HG03196 (cell line): ENCODE results near the gene RHO.
"Not testable (repeated sequence)": the region's sequence is repeated elsewhere in the genome, so short reads cannot be mapped to it uniquely, and the experiment has no call there.

Source experiments
- ATAC-seq: cut with Tn5 transposase; IDR thresholded peaks from one replicate; pipeline ENCODE4 v1.9.1; 2021; ENCODE audit not compliant: unreplicated experiment

The RHO gene

DNA sequence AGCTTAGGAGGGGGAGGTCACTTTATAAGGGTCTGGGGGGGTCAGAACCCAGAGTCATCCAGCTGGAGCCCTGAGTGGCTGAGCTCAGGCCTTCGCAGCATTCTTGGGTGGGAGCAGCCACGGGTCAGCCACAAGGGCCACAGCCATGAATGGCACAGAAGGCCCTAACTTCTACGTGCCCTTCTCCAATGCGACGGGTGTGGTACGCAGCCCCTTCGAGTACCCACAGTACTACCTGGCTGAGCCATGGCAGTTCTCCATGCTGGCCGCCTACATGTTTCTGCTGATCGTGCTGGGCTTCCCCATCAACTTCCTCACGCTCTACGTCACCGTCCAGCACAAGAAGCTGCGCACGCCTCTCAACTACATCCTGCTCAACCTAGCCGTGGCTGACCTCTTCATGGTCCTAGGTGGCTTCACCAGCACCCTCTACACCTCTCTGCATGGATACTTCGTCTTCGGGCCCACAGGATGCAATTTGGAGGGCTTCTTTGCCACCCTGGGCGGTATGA is at the start of gene RHO:
Gene RHO, plus strand, starts transcription at position 51 of the 512 bp plus-strand sequence. Its CDS starts 95 bp downstream, at position 146.
- no peak for ATAC-seq

DNA sequence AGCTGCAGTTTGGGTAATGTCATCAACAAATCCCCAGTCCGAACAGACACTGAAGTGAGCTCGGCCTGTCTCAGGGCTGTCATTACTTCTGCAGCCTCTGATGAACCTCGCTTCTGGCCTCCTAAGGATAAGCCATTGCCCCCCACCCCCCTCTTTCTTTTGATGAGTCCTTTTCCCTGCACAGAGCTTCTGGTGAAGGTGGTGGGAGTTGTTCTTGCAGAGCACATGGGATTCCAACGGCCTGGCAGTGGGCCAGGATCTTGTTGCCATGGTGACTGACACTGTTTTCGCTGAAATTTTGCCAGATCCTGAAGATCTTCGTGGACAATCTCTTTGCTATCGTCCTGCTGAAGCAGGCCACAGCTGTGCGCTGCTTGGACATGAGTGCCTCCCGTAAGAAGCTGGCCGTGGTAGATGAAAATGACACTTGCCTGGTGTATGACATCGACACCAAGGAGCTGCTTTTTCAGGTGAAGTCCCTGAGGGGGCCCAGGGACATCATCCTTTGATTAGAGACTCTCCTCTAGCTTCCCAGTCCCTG is 47.1 kb upstream of the RHO start:
- ATAC-seq: not testable (repeated sequence)

GRCh38 chr3:129481766-129482332 is 46.6 kb upstream of the RHO start:
- ATAC-seq: no peak

DNA sequence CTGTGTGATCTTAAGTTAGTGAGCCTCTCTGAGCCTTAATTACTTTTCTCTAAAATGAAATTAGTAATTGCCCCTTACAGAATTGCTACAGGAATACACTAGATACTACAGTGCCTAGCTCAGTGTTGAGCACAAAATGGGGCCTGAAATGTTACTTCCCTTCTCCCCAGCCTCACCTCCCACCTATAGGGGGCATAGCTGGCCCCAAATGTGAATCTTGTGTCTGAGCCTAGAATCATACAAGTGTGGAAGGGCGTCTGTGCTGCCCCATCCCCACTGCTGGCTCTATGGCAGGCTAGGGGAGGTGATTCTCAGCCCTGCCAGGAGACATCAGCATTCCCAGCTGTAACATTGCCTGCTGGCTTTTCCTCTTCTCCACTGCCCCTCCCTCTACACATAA is 45.7 kb upstream of the RHO start:
- ATAC-seq: no peak

DNA sequence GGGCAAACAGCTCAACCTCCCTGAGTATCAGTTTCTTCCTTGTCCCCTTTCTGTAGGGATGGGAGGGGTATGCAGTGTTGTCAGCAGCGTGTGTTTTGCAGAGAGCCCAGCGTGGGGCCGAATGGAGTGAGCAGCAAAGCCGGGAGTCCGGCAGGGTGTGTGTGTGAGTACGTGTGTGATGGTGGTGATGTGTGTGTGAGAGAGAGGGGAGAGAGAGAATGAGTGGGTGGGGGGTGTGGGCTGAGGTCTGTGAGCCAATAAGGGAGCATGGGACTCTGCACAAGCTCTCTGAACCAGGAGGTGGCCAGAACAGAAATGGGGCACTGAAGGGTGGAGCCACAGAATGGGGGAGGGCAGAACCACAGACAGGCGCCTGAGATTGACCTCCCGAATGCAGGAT is 44.6 kb upstream of the RHO start:
- no peak for ATAC-seq

GRCh38 chr3:129485146-129485545 is 43.3 kb upstream of the RHO start:
- ATAC-seq: not testable (repeated sequence)

DNA sequence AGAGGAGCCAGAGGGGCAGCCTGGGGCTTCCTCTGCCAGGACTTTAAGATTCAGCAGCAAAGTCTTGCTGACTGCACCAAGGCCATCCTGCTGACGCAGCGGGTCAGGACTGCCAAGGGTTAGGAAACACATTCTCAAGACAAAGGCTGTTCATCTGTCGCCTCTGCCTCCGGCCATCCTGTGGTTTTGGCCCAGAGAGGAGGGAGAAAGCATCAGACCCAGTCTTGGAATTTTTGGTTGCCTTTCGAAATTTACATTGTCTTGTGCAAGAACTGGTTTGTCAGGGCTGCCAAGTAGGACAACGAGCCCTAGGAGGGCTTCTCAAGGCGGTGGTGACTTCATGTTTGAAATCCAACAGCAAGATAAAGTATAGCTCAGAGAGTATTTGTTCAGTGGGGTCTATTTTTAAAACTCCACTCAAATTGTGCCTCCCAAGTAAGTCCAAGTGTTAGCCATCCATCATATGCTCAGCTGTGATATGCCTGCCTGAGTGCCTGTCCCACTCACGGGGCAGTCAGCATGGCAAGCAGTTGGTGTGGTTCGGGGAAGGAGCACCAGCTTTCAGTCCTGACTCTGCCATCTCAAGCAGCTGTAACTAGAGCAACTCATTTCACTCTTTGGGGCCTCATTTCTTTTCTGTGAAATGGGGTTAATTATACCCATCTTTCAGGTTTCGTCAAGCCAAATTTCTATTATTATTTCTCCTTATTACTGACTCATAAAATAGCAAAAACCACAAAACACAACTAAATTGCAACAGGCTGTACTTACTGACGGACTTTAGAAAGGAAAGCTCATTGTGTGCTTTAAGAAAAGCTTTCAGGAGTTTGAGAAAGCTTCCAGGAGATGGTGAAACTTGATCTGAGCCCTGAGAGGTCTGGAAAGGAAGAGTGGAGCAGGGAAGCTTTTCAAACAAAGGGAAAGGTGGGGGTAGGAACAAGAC is 42.4 kb upstream of the RHO start:
- ATAC-seq: no peak

GRCh38 chr3:129486664-129487035 is 41.8 kb upstream of the RHO start:
- no peak for ATAC-seq

DNA sequence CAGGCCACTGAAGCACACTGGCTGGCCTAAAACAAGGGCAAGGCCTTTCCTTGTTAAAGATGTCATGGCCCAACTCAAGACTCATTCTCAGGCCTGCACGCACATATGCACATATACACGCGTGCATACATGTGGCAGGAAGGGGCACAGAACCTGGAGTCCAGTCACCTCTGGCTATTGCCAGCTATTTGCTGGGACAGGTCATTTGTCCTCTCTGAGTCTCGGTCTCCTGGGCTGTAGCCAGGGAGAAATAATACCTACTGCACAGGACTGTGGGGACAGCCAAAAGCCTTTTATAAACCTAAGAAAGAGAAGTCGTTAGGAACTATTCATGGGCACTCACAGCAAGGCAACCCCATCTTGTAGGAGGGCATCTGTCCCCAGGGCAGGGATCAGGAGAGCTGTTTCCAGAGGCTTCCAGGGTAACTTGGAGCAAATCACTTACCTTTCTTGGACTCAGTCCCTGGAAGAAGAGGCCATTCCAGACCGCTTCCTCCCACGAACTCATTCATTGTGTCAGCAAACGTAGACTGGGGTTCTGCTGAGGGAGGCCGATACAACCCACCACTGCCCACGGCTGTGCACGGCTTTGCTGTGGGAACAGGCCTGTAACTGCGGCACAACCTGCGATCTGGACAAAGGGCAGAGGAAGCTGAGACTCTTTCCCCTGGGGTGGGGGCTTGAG is 41.1 kb upstream of the RHO start:
- no peak for ATAC-seq

GRCh38 chr3:129487868-129488335 is 40.5 kb upstream of the RHO start:
- not testable (repeated sequence) for ATAC-seq

DNA sequence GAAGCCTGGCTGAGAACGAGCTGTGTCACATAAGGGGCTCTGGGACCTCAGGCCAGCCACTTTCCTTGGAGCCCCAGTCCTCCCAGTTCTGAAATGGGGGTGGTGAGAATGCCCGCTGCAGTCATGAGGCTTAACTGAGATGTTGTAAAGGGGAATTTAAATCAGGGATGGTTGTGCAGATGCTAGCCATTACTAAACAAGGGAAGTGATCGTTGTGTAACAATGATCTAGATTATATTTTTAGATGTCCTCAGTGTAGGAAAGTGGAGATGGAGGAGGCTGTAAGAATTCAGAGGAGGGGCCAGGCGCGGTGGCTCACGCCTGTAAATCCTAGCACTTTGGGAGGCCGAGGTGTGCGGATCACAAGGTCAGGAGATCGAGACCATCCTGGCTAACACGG is 39.2 kb upstream of the RHO start:
- not testable (repeated sequence) for ATAC-seq

DNA sequence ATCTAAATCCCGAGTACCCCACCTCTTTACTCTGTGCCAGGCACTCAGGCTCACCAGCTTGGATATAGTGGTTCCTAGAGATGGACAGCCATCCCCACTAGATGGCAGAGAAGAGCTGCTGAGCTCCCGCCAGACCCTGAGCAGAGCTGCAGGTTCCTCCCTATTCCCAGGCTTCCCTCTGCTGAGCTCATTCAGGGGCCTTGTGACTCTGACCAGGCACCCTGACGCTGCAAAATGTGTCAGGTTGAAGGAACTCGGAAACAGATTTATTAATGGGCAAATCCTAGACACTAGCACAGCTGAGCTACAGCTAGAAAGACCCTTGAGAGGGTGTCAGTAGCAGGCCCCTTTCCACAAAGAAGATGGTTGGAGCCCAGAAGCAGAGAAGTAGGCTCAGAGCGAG is 38.2 kb upstream of the RHO start:
- peak; percentile 64 for ATAC-seq

GRCh38 chr3:129491077-129491476 is 37.4 kb upstream of the RHO start:
- not testable (repeated sequence) for ATAC-seq

DNA sequence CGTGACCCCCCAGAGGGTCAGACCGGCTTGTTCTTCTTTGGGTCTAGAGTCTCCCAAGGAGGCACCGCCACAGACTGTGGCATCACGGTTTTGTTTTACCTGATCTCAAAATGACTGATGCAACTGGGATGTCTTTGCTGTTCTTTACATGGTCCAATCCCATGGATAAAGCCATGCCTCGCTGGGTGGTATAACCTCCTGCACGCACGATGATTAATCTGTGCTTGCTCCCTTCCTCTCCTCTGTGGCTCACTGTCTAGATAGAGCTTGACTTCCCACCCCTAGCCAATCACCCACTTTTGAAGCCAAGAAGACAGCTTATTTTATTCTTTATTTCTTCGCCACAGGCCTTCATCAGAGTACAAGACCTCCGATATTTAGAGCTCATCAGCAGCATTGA is 36.6 kb upstream of the RHO start:
- no peak for ATAC-seq

DNA sequence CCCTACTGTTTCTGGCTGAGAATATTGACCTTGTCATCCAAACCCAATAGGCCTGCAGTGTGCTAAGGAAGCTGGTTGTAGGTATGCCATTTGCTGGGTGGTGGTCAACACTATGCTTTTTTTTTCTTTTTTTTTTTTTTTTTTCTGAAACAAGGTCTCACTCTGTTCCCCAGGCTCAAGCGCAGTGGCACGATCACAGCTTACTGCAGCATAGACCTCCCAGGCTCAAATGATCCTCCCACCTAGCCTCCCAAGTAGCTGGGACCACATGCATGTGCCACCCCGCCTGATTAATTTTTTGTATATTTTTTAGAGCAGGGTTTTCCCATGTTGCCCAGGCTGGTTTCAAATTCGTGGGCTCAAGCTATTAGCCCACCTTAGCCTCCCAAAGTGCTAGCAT is 35.7 kb upstream of the RHO start:
- no peak for ATAC-seq

DNA sequence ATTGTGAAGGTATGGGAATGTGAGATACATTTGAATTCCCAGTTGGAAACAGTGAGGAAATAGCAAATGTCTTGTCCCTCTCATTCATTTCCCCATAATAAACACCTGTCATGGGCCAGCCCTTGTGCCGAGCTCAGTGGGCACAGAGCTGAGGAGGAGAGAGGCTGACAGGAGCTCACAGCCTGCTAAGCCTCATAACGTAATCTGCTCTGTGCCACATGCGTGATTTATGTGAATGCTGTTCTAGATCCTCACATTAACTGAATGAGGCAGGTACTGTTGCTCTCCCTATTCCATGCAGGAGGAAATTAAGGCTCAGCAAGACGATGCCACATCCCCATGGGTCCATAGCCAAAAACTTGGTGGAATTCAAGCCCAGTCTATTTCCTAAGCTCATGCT is 35.2 kb upstream of the RHO start:
- ATAC-seq: no peak

DNA sequence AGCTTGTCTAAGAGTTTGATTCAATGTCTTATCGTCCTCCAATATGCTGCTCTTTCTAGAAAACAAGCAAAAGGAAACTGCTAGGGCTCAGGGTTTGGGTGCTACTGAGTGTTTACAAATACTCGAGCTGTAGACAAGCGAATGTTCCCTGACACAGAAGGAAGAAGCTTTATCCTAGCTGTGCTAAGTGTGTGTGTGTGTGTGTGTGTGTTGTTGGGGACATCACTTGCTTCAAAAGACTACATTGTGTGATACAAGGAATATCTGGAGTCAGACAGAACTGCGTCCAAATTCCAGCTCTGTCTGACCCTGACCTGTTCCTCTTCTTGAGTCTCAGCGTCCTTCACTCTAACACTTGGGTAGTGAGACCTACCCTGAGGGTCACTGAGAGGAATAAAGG is 33.9 kb upstream of the RHO start:
- not testable (repeated sequence) for ATAC-seq

GRCh38 chr3:129495006-129495639 is 33.3 kb upstream of the RHO start:
- not testable (repeated sequence) for ATAC-seq

DNA sequence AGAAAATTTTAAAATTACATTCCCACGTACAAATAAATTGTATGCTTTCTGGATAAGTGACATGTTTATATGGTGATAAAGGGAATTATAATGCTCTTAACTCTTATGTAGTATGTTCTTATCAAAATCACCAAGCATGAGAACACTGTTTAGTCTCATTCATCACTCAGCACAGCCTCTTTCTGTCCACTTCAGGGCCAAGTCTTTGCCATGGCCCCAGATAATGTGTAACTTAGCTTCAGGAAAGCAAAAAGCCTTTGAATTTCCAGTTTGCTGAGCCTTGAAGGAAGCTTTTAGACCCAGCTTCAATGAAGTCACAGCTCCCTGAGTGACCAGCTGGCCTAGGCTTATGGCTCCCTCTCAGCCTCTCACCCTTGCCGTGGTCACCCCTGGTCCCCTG is 30.6 kb upstream of the RHO start:
- not testable (repeated sequence) for ATAC-seq

- ATAC-seq: not testable (repeated sequence)
These were observed 29.6 kb upstream of the RHO start for GRCh38 chr3:129498603-129499488.
